Mammary epithelial cell (primary cell): Measurements from ENCODE around the gene PCK2.

Experiments
- EZH2 ChIP-seq: IDR thresholded peaks from 2 replicates; pipeline ENCODE4 v1.6.1; 2012; ENCODE audit warnings: low read length, inconsistent platforms, borderline replicate concordance
- TF ChIP-seq, protein P1 (sequence below), 2 donors: IDR thresholded peaks in 1 of 2; conservative IDR thresholded peaks in 1 of 2; 2 replicates each; pipeline ENCODE4 v1.5.1; 2011 to 2012; ENCODE audit warnings: inconsistent platforms in 2 of 2, low read length in 2 of 2, mild to moderate bottlenecking in 2 of 2, control low read depth in 1 of 2, low read depth in 1 of 2; ENCODE audit not compliant: insufficient read depth in 1 of 2; ENCODE audit errors: extremely low read depth in 1 of 2

DNA sequence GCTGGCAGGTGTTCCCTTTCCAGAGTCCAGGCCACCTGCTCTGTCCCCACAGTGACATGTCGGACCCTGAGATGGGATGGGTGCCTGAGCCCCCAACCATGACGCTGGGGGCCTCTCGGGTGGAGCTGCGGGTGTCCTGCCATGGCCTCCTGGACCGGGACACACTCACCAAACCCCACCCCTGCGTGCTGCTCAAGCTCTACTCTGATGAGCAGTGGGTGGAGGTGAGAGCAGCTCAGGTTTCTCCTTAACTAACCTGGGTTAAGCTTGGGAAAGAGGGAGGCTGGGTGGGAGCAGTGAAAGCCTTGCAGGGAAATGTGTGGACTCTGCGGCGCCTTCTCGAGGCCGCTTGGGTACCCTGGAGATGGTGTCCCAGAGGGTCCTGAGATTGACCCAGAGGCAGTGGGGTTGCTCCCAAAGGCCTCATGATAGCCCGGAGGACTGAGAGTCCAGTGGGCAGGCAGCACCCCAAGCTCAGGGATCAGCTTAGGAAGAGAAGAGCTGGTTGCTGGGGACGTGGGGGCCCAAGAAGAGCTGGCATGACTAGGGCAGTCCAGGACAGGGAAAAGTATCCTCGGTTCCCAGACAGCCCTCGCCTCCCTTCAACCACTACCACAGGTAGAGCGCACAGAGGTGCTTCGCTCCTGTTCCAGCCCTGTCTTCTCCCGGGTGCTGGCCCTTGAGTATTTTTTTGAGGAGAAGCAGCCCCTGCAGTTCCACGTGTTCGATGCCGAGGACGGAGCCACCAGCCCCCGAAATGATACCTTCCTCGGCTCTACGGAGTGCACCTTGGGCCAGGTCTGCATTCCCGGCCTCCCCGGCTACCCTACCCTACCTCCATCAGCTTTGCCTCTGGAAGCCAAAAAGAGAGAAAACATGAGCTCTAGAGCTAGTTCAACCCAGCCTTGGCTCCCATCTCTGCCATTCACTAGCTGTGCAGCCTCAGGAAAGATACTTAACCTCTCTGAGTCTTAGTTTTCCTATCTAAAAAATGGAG is 20.9 kb upstream of the PCK2 start:
- TF ChIP-seq, protein P1, sequence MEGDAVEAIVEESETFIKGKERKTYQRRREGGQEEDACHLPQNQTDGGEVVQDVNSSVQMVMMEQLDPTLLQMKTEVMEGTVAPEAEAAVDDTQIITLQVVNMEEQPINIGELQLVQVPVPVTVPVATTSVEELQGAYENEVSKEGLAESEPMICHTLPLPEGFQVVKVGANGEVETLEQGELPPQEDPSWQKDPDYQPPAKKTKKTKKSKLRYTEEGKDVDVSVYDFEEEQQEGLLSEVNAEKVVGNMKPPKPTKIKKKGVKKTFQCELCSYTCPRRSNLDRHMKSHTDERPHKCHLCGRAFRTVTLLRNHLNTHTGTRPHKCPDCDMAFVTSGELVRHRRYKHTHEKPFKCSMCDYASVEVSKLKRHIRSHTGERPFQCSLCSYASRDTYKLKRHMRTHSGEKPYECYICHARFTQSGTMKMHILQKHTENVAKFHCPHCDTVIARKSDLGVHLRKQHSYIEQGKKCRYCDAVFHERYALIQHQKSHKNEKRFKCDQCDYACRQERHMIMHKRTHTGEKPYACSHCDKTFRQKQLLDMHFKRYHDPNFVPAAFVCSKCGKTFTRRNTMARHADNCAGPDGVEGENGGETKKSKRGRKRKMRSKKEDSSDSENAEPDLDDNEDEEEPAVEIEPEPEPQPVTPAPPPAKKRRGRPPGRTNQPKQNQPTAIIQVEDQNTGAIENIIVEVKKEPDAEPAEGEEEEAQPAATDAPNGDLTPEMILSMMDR (conservative IDR thresholded peaks at IDR 0.05 in 1 of 2, IDR thresholded peaks at IDR 0.05 in 1 of 2; ENCODE audit: extremely low read depth in 1 of 2, insufficient read depth in 1 of 2, low read depth in 1 of 2, low read length in 2 of 2), result no peak
- TF ChIP-seq EZH2, result no peak
